HG02884 (cell line): ENCODE measurements around the gene SCGB2B2.
"Not testable (repeated sequence)": the region's sequence is repeated elsewhere in the genome, so short reads cannot be mapped to it uniquely, and the experiment has no call there.

ENCODE experiments used
- ATAC-seq: cut with Tn5 transposase; IDR thresholded peaks from one replicate; pipeline ENCODE4 v1.9.1; 2021; ENCODE audit warnings: mild to moderate bottlenecking, moderate library complexity; ENCODE audit not compliant: unreplicated experiment

The SCGB2B2 gene

DNA sequence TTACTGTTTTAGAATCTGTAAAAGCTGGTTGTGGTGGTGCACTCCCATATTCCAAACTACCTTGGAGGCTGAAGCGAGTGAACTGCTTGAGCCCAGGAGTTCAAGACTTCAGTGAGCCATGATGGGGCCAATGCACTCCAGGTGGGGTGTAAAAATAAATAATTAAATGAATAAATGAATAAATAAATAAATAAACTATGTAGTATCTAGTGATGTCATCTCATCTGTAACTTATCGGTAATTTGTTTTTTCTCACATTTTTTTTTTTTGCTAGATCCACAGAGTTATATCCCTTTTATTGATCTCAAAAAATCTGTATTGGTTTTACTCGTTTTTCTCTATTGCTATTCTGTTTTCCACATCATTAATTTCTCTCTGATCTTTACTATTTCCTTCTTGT lies 5.0 kb downstream of the SCGB2B2 start:
- no peak for ATAC-seq

DNA sequence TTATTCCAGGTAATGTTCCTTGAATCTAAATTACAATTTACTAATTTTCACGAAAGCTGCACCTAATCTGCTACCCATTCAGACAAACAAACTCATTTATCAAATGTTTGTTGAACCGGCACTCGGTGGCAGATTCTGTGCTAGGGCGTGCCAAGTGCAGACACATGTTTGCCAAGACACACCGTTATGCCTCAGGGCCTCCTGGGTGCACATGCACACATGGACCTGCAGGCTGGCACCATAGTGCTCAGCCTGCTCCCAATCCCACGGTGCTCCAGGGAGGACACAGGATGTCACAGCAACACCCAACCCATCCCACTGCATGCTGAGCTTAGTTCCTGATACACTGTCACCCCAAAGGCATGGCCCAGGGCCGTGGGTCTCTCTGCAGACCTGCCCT lies 7.7 kb downstream of the SCGB2B2 start:
- no peak for ATAC-seq

DNA sequence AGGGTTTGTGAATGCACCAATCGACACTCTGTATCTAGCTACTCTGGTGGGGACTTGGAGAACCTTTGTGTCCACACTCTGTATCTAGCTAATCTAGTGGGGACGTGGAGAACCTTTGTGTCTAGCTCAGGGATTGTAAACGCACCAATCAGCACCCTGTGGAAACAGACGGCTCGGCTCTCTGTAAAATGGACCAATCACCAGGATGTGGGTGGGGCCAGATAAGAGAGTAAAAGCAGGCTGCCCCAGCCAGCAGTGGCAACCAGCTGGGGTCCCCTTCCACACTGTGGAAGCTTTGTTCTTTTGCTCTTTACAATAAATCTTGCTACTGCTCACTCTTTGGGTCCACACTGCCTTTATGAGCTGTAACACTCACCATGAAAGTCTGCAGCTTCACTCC lies 8.3 kb downstream of the SCGB2B2 start:
- ATAC-seq: not testable (repeated sequence)

DNA sequence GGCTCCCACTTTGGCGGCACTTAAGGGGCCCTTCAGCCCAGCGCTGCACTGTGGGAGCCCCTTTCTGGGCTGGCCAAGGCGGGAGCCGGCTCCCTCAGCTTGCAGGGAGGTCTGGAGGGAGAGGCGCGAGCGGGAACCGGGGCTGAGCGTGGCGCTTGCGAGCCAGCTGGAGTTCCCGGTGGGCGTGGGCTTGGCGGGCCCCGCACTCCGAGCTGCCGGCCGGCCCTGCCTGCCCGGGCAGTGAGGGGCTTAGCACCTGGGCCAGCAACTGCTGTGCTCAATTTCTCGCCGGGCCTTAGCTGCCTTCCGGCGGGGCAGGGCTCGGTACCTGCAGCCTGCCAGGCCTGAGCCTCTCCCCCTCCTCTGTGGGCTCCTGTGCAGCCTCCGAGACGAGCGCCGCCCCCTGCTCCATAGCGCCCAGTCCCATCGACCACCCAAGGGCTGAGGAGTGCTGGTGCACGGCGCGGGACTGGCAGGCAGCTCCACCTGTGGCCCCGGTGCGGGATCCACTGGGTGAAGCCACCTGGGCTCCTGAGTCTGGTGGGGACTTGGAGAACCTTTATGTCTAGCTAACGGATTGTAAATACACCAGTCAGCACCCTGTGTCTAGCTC lies 8.8 kb downstream of the SCGB2B2 start:
- not testable (repeated sequence) for ATAC-seq

DNA sequence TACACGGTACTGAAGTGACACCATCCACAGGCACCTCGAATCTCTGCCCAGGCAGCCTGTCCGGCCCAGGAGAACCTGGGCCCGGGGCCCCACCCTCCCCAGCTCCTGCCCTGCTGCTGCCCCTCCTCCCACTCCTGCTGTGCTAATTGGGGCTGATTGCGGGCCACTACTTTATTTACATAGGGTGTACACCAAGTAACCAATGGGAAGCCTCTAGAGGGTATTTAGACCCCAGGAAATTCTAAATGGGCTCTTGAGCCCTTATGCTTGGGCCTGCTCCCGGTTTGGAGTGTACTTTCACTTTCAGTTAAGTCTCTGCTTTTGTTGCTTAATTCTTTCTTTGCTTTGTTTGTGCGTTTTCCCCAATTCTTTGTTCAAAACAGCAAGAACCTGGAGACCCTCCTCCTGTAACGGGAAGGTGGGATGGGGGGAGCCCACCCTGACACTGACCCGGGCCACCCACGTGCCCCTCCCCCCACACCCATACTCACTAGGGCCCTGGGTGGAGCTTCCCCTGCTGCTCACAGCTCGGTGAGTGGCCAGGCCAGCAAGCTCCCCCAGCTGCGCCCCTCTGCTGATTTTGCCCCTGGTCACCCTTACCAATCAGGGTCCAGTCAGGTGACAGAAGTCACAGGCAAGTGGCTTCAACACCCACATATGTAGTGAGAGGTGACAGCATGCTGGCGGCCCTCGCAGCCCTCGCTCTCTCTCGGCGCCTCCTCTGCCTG lies 9.4 kb downstream of the SCGB2B2 start:
- ATAC-seq: no peak

DNA sequence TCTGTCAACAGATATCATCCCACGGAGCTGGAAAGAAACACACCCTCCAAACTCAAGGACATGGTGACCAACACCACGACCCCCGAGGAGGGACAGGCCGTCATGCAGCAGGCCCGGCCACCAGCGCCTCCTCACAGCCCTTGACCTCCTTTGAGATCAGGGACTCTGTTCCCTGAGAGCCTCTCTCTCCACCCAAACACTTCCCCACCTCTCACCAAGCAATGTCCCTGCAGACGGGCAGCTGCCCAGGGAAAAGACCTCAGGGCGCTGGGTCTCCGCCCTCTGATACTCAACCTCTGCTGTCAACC lies 10.0 kb downstream of the SCGB2B2 start:
- ATAC-seq: no peak

DNA sequence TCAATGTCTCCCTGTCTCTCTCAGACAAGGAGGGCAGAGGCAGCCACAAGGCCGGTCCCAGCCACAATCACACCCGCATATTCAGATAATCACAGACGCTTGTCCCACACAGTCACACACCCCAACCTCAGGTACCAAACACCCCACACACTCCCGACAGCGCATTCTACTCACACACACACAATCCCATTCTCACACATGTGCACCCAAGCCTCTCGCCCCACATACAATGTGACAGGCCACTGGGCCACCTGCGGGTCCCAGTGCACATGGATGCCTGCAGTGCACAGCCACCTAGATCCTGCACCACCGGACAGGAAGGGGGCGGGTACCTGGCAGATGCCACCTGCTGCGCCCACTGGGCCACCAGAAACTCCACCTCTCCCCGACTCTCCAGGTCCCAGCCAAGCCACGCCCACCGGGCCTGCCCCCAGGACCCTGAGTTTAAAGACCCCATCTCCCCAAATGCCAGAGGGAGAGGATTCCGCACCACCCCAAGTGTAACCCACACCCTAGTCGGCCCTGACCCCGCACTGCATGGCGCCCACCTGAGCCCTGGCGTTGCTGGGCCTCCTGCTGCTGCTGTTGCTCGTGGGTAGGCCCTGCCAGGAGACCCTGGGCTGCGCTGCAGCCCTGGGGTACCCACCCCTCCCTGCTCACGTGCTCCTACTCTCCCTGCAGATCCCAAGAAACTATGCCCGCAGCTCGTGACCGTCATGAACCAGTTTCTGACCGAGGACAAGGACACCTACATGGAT lies 10.6 kb downstream of the SCGB2B2 start:
- no peak for ATAC-seq

DNA sequence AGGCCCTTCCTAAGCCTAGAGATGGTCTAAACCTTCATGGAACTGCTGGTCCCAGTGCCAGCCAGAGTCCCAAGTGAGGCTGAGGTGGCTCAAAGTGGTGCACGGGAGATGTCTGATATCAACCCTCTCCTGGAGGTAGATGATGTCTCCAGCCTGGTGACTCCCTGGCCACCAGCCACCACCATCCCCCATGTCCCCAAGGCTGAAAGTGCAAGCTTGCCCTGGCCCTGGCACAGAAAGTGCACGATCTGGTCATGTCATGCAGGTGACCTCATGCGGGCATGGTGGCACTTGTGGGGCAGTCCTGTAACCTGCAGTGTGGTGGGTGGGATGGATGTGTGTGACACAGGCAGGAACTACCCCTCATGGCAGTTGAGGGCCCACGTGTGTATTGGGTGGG lies 11.7 kb downstream of the SCGB2B2 start:
- not testable (repeated sequence) for ATAC-seq

DNA sequence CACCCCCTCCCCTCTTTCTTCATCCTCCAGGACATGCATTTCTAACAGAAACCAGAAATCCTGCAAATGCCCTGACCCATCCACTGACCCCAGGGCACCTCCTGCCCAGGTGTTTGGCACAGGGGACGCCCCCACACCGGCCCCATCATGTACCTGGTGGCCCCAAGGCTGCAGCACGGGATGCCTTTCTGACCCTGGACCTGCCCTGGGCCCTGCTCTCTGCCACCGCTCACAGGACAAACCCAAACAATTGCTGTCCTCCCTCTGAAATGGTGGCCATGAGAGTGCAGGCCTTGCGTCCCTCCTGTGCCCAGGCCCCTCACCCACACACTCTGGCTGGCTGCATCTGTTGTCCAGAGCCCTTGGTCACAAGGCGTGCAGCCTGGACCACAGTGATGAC lies 12.1 kb downstream of the SCGB2B2 start:
- ATAC-seq: no peak

DNA sequence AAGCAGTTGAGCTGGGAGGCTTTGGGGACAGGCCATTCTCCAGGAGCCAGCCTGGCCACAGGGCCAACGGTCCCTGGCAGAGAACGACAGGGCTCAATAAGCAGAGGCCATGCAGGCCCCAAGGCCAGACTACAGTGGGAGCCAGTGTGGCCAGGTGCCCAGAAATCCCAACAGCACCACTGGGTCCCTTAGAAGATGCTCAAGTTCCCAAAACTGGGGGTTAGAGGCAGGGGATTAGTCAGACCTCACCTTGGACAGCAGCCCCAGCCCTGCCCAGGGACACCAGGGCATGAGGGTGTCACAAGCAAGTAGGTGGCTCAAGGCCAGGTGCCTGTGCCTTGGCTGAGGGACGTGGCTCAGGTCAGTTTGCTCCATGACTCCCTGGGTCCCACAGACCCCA lies 12.8 kb downstream of the SCGB2B2 start:
- ATAC-seq: no peak

DNA sequence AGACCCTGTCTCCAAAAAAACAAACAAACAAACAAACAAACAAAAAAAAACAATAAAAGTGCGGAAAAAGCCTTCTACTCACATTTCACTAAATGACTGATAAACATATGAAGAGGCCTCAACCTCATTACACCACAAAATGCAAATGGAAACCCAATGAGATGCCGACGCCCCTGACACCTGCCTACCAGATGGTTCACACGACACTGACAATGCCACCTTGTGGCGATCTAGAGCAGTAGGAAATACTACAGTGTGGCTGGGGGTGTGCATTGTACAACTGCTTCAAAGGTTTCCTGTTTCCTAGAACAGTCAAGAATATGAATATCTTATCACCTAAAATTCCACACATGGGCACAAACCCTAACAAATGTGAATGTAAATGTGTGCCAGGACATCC lies 14.0 kb downstream of the SCGB2B2 start:
- no peak for ATAC-seq

DNA sequence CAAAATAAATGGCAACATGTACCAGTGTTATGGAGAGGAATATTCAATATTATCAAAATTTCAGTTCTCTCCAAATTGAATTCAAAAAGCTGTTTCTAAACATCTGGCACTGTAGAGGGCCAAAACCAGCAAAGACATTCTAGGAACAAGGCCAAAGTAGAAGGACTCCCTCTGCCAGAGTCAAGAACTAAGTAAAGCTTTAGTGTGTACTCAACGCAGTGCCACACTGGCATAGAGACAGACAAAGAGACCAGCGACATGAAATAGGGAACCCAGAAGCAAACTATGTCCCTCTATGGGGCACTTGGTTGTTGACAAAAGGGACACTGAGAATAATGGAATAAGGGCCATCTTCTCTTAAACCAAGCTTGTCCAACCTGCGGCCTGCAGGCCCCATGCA lies 15.6 kb downstream of the SCGB2B2 start:
- no peak for ATAC-seq

DNA sequence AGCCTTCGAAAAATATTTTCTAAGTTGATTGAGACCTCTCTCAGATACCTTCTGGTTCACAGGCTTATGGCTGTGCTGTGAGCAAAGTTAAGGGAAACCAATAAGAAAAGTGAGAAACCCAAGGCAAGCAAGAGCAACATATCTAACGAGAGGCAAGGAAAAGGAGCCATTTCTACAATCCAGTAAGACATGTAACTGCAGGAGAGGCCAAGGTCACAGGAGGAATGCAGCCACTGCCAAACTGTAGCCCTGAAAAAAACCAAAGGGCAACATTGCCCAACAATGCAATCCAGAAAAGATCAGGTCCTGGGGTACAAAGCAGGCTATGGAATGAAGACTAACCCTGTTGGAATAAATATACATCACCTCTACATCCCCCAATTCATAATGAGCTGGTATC lies 21.3 kb downstream of the SCGB2B2 start:
- no peak for ATAC-seq

DNA sequence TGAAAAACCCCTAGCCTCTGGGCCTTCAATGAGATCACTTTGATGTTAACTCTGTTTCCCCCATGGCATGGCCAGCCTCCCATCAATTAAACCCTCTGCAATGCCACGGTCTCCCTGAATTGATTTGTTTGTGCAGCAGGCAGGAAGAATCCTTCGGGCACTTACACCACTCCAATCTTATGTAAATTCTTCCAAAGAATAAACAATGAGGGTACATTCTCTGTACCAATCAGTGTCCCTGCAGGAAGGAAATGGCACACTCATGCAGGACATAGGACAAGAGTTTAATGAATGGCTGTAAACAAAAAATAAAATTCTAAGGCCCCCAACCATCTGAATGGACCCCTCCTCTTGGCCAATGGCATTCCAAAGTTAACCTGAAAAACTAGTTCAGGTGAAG lies 22.2 kb downstream of the SCGB2B2 start:
- ATAC-seq: no peak

DNA sequence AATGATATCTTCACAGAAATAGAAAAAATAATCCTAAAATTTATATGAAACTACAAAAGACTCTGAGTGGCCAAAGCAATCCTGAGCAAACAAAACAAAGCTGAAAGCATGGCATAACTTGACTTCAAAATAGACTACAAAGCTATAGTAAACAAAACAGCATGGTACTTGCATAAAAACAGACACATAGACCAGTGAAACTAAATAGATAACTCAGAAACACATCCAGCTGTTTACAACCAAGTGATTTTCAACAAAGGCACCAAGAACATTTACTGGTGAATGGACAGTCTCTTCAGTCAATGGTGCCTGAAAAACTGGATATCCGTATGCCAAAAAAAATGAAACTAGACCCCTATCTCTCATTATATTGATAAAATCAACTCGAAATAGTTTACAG lies 25.2 kb downstream of the SCGB2B2 start:
- ATAC-seq: no peak

DNA sequence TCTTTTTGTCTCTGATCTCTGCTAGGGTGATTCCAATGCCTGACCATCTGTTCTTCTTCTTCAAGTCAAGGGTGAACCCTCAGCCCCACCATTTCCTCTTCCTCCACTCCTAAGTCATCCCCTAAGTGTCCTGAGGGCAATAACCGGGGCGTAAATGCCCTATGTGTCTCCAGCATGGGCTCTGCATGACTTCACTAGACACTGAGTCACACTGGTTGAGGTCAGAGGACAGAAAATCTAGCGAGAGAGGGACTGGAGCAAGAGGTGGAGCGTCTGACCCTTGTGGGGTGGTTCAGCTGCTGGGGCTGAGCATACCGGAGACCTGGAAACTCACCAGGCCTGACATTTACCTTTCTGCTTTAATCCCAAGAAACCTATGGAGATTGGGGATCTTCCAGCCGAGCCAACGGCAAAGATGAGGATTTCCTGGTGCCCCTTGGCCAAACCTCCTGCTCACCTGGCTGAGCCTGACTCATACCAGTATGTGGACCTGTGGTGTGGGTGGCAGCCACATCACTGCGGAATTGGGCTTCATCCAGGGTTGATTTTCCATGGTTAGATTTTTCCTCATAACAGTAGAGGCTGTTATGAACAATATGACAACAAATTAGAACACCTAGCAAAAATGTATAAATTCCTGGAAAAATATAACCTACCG lies 26.9 kb downstream of the SCGB2B2 start:
- ATAC-seq: no peak

DNA sequence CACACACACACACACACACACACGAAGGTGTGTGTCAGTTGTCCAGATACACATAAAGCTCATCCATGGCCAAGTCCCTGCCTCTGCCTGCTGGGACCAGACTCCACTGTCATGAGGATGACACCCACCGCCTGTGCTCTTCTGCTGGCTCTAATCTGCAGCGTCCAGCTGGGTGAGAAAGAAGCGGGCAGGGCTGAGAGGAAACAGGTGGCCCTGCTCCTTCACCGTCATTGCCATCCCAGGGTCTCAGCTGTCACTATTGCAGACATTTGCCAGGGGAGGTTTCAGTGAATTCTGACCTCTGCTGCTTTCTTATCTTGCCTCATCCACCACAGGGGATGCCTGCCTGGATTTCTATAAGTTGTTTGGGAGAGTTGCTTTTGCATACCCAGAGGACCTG lies 31.4 kb downstream of the SCGB2B2 start:
- ATAC-seq: no peak

DNA sequence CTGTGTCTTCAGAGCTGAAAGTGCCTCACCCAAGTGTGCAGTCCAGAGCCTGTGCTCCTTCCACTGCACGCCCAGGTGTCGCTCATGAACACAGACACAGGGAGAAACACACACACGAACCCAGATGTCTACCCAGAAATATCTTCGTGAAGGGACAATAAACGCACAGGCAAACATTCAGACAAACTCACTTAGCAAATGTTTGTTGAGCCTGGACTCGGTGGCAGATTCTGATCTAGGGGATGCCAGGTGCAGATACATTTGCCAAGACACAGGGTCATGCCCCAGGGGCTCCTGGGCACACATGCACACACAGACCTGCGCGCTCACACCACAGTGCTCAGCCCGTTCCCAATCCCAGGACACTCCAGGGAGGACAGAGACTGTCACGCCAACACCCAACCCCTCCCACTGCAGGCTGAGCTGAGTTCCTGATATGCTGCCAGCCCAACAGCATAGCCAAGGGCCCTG lies 31.9 kb downstream of the SCGB2B2 start:
- no peak for ATAC-seq

DNA sequence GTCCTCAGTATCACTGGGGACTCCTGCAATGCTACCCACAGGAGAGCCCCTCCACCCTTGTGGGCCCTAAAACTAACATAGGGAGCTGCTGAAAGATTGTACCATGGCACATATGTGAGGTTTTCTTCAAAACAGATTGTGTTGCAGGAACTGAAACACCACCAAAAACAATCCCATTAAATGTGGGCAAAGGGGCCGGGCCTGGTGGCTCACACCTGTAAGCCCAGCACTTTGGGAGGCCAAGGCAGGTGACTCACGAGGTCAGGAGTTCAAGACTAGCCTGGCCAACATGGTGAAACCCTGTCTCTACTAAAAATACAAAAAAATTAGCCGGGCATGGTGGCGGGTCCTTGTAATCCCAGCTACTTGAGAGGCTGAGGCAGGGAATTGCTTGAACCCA lies 34.7 kb downstream of the SCGB2B2 start:
- ATAC-seq: no peak

DNA sequence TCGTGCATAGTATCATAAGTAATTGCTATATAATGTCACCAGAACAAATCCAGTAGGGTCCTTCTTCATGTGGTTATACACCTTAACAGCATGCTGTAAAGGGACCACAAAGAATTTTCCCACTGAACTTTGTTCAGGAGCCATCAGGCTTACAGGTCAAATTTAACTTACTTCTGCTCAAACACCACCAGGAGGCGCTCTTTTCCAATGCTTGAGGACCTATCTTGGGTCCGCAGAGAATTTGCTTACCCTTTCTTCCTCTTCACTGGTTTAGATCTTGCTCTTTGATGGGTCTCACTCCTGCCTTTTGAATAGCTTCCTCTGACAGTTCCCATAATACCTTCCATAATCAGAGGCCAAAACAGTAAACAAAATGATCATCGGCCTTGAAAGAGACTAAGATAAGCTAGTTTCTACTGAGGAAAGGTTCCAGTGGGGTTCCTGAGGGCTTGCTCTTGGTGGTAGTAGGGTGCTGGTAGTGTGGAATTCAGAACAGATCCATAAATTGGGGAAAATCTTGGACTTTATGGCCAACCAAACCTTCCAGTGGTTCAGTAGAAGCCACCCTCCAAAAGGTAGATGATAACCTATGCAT lies 37.4 kb downstream of the SCGB2B2 start:
- ATAC-seq: no peak

DNA sequence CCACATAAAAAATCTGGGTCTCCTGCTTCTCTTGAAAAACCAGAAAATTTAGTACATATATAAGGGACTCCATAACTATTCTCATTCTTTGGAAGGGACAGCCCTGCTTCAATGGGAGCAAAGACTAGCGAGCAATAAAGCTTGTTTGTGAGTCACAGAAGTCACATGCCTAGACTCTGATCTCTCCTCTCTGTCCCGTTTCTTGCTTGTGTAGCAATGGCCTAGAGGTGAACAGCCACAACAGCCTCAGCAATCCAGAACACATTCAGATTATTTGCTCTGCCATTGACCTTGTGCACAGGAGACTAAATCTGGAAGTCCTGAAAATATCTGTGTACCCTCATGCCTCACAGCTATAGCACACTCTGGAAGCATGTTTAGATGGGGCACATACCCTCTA lies 43.2 kb downstream of the SCGB2B2 start:
- no peak for ATAC-seq
